Liver (tissue), 9 donors: Measurements from ENCODE around the gene TH. TPM values are rescaled to one million over a fixed set of nuclear protein-coding genes. Genes with fewer than 3 reads are reported as not detected.

ENCODE experiments used
- DNase-seq: peaks from one replicate; pipeline ENCODE4 v3.0.0-alpha.2; 2017; ENCODE audit warnings: low spot score
- H3K27ac ChIP-seq, 2 donors: one replicate each; pipeline ENCODE4 v1.7.0; 2013; ENCODE audit warnings: inconsistent platforms in 2 of 2, low read length in 2 of 2, control low read depth in 1 of 2, low read depth in 1 of 2, mild to moderate bottlenecking in 1 of 2
- H3K27me3 ChIP-seq, 4 donors: one replicate each; pipeline versions ENCODE4 v1.6.1 to v1.7.0; 2013; ENCODE audit warnings: low read length in 3 of 4, inconsistent platforms in 1 of 4, mild to moderate bottlenecking in 1 of 4, moderate library complexity in 1 of 4; ENCODE audit not compliant: control insufficient read depth in 4 of 4, insufficient read depth in 4 of 4
- H3K36me3 ChIP-seq, 4 donors: one replicate each; pipeline versions ENCODE4 v1.6.1 to v1.7.0; 2013; ENCODE audit warnings: low read length in 3 of 4, mild to moderate bottlenecking in 3 of 4, low read depth in 1 of 4, moderate library complexity in 1 of 4; ENCODE audit not compliant: control insufficient read depth in 4 of 4, insufficient read depth in 3 of 4
- H3K4me1 ChIP-seq, 4 donors: one replicate each; pipeline versions ENCODE4 v1.6.1 to v1.7.0; 2013; ENCODE audit warnings: low read length in 3 of 4, mild to moderate bottlenecking in 3 of 4, moderate library complexity in 1 of 4; ENCODE audit not compliant: control insufficient read depth in 4 of 4, insufficient read depth in 4 of 4
- H3K4me3 ChIP-seq, 3 donors: one replicate each; pipeline versions ENCODE4 v1.6.1 to v1.7.0; 2013; ENCODE audit warnings: low read length in 3 of 3, control low read depth in 1 of 3, low read depth in 1 of 3, mild to moderate bottlenecking in 1 of 3
- H3K9ac ChIP-seq, 2 donors: one replicate each; pipeline ENCODE4 v1.7.0; 2013; ENCODE audit warnings: low read length in 2 of 2, mild to moderate bottlenecking in 2 of 2, moderate library complexity in 2 of 2, control low read depth in 1 of 2, low read depth in 1 of 2
- H3K9me3 ChIP-seq, 4 donors: one replicate each; pipeline versions ENCODE4 v1.6.1 to v1.7.0; 2013; ENCODE audit warnings: low read length in 3 of 4; ENCODE audit not compliant: control insufficient read depth in 4 of 4
- CTCF ChIP-seq: fragments of 150-350 bp; IDR thresholded peaks from 2 replicates; pipeline ENCODE4 v1.5.1; 2017; ENCODE audit warnings: improper control_type of control experiment, low read depth, low read length; ENCODE audit not compliant: missing input control
- HNF4A ChIP-seq, 2 donors: conservative IDR thresholded peaks; 2 replicates each; pipeline ENCODE4 v1.6.1; 2016; ENCODE audit warnings: antibody characterized with exemption in 2 of 2, mild to moderate bottlenecking in 2 of 2
- NR2F2 ChIP-seq: IDR thresholded peaks from 2 replicates; pipeline ENCODE4 v1.6.1; 2016; ENCODE audit warnings: antibody characterized with exemption
- RAD21 ChIP-seq, 2 donors: IDR thresholded peaks; 2 replicates each; pipeline ENCODE4 v1.6.1; 2016; ENCODE audit warnings: antibody characterized with exemption in 2 of 2, mild to moderate bottlenecking in 2 of 2
- REST ChIP-seq: IDR thresholded peaks from 2 replicates; pipeline ENCODE4 v1.6.1; 2016; ENCODE audit warnings: antibody characterized with exemption, mild to moderate bottlenecking
- SP1 ChIP-seq: IDR thresholded peaks from 2 replicates; pipeline ENCODE4 v1.6.1; 2018; ENCODE audit warnings: antibody characterized with exemption, mild to moderate bottlenecking
- TAF1 ChIP-seq: conservative IDR thresholded peaks from 2 replicates; pipeline ENCODE4 v1.6.1; 2016; ENCODE audit warnings: antibody characterized with exemption, mild to moderate bottlenecking
- ZBTB33 ChIP-seq: IDR thresholded peaks from 2 replicates; pipeline ENCODE4 v1.6.1; 2016; ENCODE audit warnings: antibody characterized with exemption
- WGBS: extraction: QIAGEN DNeasy Blood & Tissue Kit; methylation state at CpG from one replicate; pipeline ENCODE4 v1.1.7; 2013; 5-methylcytosine and 5-hydroxymethylcytosine counted together
- polyA plus RNA-seq, 2 donors: library from polyadenylated mRNA; stranded (reverse) in 1 of 2; unstranded in 1 of 2; fragments of 200-250 nt in 1 of 2; fragments of >200 nt in 1 of 2; fragmentation: Nextera tagmentation in 1 of 2; extraction: Ambion mirVana in 1 of 2; gene quantifications; one replicate each; pipeline versions ENCODE4 v1.2.1 to v1.2.3, GENCODE V29; 2013 to 2015
- total RNA-seq, 2 donors: library from RNA; depleted of rRNA; stranded (reverse); fragments of >200 nt; gene quantifications; one replicate each; pipeline ENCODE4 v1.2.3, GENCODE V29; 2014
- donor health status: healthy.
- donor health status: healthy.
- donor health status: healthy.
- donor health status: healthy.
- donor health status: healthy.

TH gene
- total and polyA plus RNA-seq, 4 donors = 0.13 to 0.24 TPM; not detected in 2

- Histone ChIP-seq H3K27me3 (no peaks in the 10 kb centered on the region), H3K4me3 (no peak overlapping the region), H3K27ac (no peak overlapping the region), H3K4me1 (peaks cover 5 to 68% (median 58%) of the 10 kb centered on the region in 4 donors), H3K9ac (no peak overlapping the region), H3K9me3 (no peaks in the 10 kb centered on the region), H3K36me3 (peaks cover 10 to 25% (median 15%) of the 10 kb centered on the region in 4 donors)
- WGBS = 47% methylated on average over 11 of the region's 11 CpGs
- no peak for DNase-seq
- TF ChIP-seq CTCF (peak; percentile 8), HNF4A (conservative IDR thresholded peaks at IDR 0.05) (no peak), ZBTB33 (no peak), NR2F2 (no peak), RAD21 (IDR thresholded peaks at IDR 0.05) (peak; percentile 59 to 67), TAF1 (no peak)
Observed at GRCh38 chr11:2149864-2150847, 21.5 kb downstream of the TH start.

- WGBS = 36% methylated on average over 8 of the region's 8 CpGs
- H3K27me3 ChIP-seq = no peaks in the 10 kb centered on the region
- peaks cover 8 to 25% (median 16%) of the 10 kb centered on the region in 4 donors for H3K36me3 ChIP-seq
- no peak overlapping the region for H3K4me3 ChIP-seq
- no peak for TF ChIP-seq REST
- no peak for TF ChIP-seq HNF4A (conservative IDR thresholded peaks at IDR 0.05)
- no peak for TF ChIP-seq SP1
- H3K27ac ChIP-seq = no peak overlapping the region
- H3K4me1 ChIP-seq = peaks cover 5 to 61% (median 52%) of the 10 kb centered on the region in 4 donors
- H3K9me3 ChIP-seq = no peaks in the 10 kb centered on the region
- DNase-seq = no peak
- no peak overlapping the region for H3K9ac ChIP-seq
Observed at GRCh38 chr11:2149460-2149859, 22.2 kb downstream of the TH start.
